Measurements from ENCODE around the gene SULT1B1.

The SULT1B1 gene

DNA sequence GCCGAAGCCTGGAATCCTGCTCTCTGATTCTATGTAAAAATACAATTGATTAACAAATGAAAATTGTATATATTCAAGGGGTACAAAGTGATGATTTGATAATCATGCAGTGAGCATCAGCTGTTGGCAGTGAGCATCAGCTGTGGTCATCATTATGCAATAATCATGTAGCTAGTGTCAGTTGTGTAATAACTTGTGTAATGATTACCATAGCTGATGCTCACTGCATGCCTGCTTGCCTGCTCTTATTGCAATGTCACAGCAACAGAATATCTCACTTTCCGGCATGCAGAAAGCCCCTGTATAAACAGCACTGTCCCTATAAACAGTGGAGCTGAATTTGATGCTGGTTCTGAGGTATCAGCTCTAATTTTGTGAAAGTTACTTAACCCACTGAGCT is 46.8 kb downstream of the SULT1B1 start:
- DNase-seq: no peak
- Histone ChIP-seq H3K4me1 (ENCODE audit: control insufficient read depth, insufficient read depth, low read length, poor library complexity, severe bottlenecking) (no peaks in the 10 kb centered on the region), H3K27me3 (replicated peaks; ENCODE audit: control insufficient read depth, insufficient read depth, low read length, poor library complexity, severe bottlenecking) (no peaks in the 10 kb centered on the region), H3K36me3 (ENCODE audit: control insufficient read depth, insufficient read depth, low read length) (no peaks in the 10 kb centered on the region), H3K4me3 (ENCODE audit: insufficient read depth, low read depth, low read length, poor library complexity, severe bottlenecking) (no peak overlapping the region), H3K27ac (ENCODE audit: insufficient read depth, low read length, poor library complexity, severe bottlenecking) (no peak overlapping the region), H3K9me3 (ENCODE audit: control insufficient read depth, low read length) (no peaks in the 10 kb centered on the region)

DNA sequence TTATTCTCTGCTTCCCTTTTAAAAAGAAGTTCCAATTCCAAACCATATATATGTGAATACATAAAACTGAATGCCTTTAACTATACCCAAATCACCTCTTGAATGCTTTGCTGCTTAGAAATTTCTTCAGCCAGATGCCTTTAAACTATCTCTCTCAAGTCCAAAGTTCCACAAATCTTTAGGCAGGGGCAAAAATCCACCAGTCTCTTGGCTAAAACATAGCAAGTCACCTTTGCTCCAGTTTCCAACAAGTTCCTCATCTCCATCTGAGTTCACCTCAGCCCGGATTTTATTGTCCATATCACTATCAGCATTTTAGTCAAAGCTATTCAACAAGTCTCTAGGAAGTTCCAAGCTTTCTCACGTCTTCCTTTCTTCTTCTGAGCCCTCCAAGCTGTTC is 49.8 kb downstream of the SULT1B1 start:
- H3K27me3 ChIP-seq (replicated peaks; ENCODE audit: control insufficient read depth, insufficient read depth, low read length, poor library complexity, severe bottlenecking): no peaks in the 10 kb centered on the region
- H3K9me3 ChIP-seq (ENCODE audit: control insufficient read depth, low read length): no peaks in the 10 kb centered on the region
- no peaks in the 10 kb centered on the region for H3K36me3 ChIP-seq (ENCODE audit: control insufficient read depth, insufficient read depth, low read length)
- no peak overlapping the region for H3K4me3 ChIP-seq (ENCODE audit: insufficient read depth, low read depth, low read length, poor library complexity, severe bottlenecking)
- no peak overlapping the region for H3K27ac ChIP-seq (ENCODE audit: insufficient read depth, low read length, poor library complexity, severe bottlenecking)
- H3K4me1 ChIP-seq (ENCODE audit: control insufficient read depth, insufficient read depth, low read length, poor library complexity, severe bottlenecking): no peaks in the 10 kb centered on the region
- no peak for DNase-seq

DNA sequence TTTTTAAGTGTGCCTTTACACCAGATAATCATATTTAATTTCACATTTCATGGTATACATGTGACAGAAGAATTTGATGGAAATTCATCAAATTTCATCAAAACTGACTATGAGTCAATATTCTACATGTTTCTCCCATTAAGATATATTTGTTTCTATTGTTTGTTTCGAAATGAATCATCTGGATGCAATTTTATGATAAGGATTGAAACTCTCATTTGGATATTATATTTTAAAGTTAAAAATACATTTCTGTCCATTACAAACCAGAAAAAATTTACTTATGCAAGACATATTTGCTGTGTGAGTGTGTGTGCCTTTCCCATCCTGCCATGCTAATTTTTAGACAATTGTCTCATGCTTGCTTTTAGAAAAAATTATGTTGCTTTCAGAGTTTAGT is 52.2 kb downstream of the SULT1B1 start:
- no peak for DNase-seq
- H3K4me3 ChIP-seq (ENCODE audit: insufficient read depth, low read depth, low read length, poor library complexity, severe bottlenecking): no peak overlapping the region
- no peak overlapping the region for H3K27ac ChIP-seq (ENCODE audit: insufficient read depth, low read length, poor library complexity, severe bottlenecking)

DNA sequence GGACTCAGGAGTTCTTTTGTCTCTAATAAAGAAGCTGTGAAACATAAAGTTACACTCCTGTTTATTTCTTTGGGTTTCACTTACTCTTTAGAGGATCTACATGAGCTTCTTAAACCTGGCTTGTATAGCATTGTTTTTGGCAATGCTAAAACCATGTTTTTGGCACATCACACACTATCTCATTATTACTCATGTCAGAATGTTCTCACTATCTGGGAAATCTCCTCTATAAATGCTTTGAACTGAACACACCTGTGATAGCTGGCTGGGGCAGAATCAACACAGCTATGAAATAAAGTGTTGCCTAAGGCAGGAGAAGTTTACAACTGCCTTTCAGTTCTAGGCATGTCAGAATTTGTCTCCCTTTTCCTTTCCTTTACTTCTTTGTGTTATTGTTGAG is 52.6 kb downstream of the SULT1B1 start:
- DNase-seq: no peak
- no peak overlapping the region for H3K4me3 ChIP-seq (ENCODE audit: insufficient read depth, low read depth, low read length, poor library complexity, severe bottlenecking)
- H3K36me3 ChIP-seq (ENCODE audit: control insufficient read depth, insufficient read depth, low read length): no peaks in the 10 kb centered on the region
- H3K27me3 ChIP-seq (replicated peaks; ENCODE audit: control insufficient read depth, insufficient read depth, low read length, poor library complexity, severe bottlenecking): no peaks in the 10 kb centered on the region
- no peak overlapping the region for H3K27ac ChIP-seq (ENCODE audit: insufficient read depth, low read length, poor library complexity, severe bottlenecking)
- no peaks in the 10 kb centered on the region for H3K9me3 ChIP-seq (ENCODE audit: control insufficient read depth, low read length)
- H3K4me1 ChIP-seq (ENCODE audit: control insufficient read depth, insufficient read depth, low read length, poor library complexity, severe bottlenecking): no peaks in the 10 kb centered on the region

More for the DNA sequence above, 52.2 kb downstream of the SULT1B1 start:
- Histone ChIP-seq H3K4me1 (ENCODE audit: control insufficient read depth, insufficient read depth, low read length, poor library complexity, severe bottlenecking) (no peaks in the 10 kb centered on the region), H3K27me3 (replicated peaks; ENCODE audit: control insufficient read depth, insufficient read depth, low read length, poor library complexity, severe bottlenecking) (no peaks in the 10 kb centered on the region), H3K36me3 (ENCODE audit: control insufficient read depth, insufficient read depth, low read length) (no peaks in the 10 kb centered on the region), H3K9me3 (ENCODE audit: control insufficient read depth, low read length) (no peaks in the 10 kb centered on the region)

DNA sequence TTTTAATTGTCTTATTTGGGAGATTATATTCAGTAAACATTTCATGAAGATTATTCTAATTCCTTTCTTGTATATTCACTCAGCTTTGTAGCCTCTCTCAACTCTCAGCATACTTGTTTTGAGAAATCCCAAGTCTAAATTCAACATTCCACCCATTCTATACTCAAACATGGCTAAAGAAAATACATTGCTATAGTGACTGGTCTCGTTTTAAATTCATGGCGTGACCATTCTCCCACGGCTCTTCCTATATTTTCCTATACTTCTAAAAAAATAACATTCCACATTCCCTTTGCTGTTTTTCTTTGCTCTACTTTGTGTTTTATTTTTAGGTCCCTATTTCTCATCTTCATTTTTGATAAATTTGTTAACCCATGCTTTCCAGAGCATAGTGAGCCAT is 58.2 kb downstream of the SULT1B1 start:
- no peak for DNase-seq
- H3K4me3 ChIP-seq (ENCODE audit: insufficient read depth, low read depth, low read length, poor library complexity, severe bottlenecking): no peak overlapping the region
- no peak overlapping the region for H3K27ac ChIP-seq (ENCODE audit: insufficient read depth, low read length, poor library complexity, severe bottlenecking)
- no peaks in the 10 kb centered on the region for H3K9me3 ChIP-seq (ENCODE audit: control insufficient read depth, low read length)
- no peaks in the 10 kb centered on the region for H3K36me3 ChIP-seq (ENCODE audit: control insufficient read depth, insufficient read depth, low read length)
- H3K27me3 ChIP-seq (replicated peaks; ENCODE audit: control insufficient read depth, insufficient read depth, low read length, poor library complexity, severe bottlenecking): no peaks in the 10 kb centered on the region
- no peaks in the 10 kb centered on the region for H3K4me1 ChIP-seq (ENCODE audit: control insufficient read depth, insufficient read depth, low read length, poor library complexity, severe bottlenecking)

DNA sequence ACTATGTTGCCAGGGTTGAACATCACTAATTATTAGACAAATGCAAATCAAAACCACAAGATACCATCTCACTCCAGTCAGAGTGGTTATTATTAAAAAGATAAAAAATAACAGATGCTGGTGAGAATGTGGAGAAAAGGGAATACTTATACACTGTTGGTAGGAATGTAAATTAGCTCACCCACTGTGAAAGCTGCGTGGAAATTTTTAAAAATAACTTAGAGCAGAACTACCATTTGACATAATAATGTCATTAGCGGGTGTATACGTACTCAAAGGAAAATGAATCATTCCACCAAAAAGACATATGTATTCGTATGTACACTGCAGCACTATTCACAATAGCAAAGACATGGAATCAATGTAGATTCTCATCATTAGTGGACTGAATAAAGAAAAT is 58.7 kb downstream of the SULT1B1 start:
- DNase-seq: no peak
- Histone ChIP-seq H3K4me1 (ENCODE audit: control insufficient read depth, insufficient read depth, low read length, poor library complexity, severe bottlenecking) (no peaks in the 10 kb centered on the region), H3K4me3 (ENCODE audit: insufficient read depth, low read depth, low read length, poor library complexity, severe bottlenecking) (no peak overlapping the region), H3K27ac (ENCODE audit: insufficient read depth, low read length, poor library complexity, severe bottlenecking) (no peak overlapping the region), H3K27me3 (replicated peaks; ENCODE audit: control insufficient read depth, insufficient read depth, low read length, poor library complexity, severe bottlenecking) (no peaks in the 10 kb centered on the region), H3K36me3 (ENCODE audit: control insufficient read depth, insufficient read depth, low read length) (no peaks in the 10 kb centered on the region), H3K9me3 (ENCODE audit: control insufficient read depth, low read length) (no peaks in the 10 kb centered on the region)

DNA sequence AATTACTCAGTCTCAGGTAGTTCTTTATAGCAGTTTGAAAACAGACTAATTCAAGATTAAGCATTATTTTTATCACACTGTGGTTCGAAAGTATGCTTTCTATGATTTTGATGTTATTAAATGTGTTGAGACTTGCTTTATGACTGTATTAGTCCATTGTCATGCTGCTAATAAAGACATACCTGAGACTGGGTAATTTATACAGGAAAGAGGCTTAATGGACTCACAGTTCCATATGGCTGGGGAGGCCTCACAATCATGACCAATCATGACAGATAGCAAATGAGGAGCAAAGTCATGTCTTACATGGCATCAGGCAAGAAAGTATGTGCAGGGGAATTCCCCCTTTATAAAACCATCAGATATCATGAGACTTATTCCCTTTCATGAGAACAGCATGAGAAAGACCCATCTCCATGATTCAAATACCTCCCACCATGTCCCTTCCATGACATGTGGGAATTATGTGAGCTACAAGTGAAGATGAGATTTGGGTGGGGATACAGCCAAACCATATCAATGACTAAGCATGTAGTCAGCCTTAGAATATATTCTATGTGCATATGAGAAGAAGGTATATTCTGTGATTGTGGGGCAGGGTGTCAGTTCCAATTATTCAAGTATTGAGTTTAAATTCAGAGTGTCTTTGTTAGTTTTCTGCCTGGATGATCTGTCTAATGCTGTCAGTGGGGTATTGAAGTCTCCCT is 62.7 kb downstream of the SULT1B1 start:
- H3K4me3 ChIP-seq (ENCODE audit: insufficient read depth, low read depth, low read length, poor library complexity, severe bottlenecking): no peak overlapping the region
- no peaks in the 10 kb centered on the region for H3K9me3 ChIP-seq (ENCODE audit: control insufficient read depth, low read length)
- no peaks in the 10 kb centered on the region for H3K4me1 ChIP-seq (ENCODE audit: control insufficient read depth, insufficient read depth, low read length, poor library complexity, severe bottlenecking)
- no peaks in the 10 kb centered on the region for H3K36me3 ChIP-seq (ENCODE audit: control insufficient read depth, insufficient read depth, low read length)
- no peak overlapping the region for H3K27ac ChIP-seq (ENCODE audit: insufficient read depth, low read length, poor library complexity, severe bottlenecking)
- no peak for DNase-seq
- H3K27me3 ChIP-seq (replicated peaks; ENCODE audit: control insufficient read depth, insufficient read depth, low read length, poor library complexity, severe bottlenecking): no peaks in the 10 kb centered on the region

DNA sequence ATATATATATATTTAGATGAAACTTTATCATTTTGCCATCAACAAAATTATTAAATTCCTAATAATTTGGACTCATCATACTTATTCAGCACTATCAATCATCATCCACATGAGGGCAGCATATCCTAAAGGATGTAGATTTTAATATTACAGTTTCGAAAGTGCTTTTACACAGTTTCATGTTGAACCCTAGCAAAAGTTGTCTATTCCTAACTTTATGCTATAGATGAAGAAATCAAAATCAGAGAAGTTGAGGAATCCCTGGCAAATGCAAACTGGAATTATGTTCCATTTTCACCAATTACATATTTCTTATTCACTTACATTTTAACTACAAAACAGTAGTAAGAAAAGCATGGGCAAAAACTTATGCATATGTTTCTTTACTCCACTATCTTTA is 70.8 kb downstream of the SULT1B1 start:
- H3K27ac ChIP-seq (ENCODE audit: insufficient read depth, low read length, poor library complexity, severe bottlenecking): no peak overlapping the region
- no peaks in the 10 kb centered on the region for H3K27me3 ChIP-seq (replicated peaks; ENCODE audit: control insufficient read depth, insufficient read depth, low read length, poor library complexity, severe bottlenecking)
- H3K4me1 ChIP-seq (ENCODE audit: control insufficient read depth, insufficient read depth, low read length, poor library complexity, severe bottlenecking): no peaks in the 10 kb centered on the region
- no peaks in the 10 kb centered on the region for H3K36me3 ChIP-seq (ENCODE audit: control insufficient read depth, insufficient read depth, low read length)
- no peak for DNase-seq
- H3K4me3 ChIP-seq (ENCODE audit: insufficient read depth, low read depth, low read length, poor library complexity, severe bottlenecking): no peak overlapping the region
- no peaks in the 10 kb centered on the region for H3K9me3 ChIP-seq (ENCODE audit: control insufficient read depth, low read length)

DNA sequence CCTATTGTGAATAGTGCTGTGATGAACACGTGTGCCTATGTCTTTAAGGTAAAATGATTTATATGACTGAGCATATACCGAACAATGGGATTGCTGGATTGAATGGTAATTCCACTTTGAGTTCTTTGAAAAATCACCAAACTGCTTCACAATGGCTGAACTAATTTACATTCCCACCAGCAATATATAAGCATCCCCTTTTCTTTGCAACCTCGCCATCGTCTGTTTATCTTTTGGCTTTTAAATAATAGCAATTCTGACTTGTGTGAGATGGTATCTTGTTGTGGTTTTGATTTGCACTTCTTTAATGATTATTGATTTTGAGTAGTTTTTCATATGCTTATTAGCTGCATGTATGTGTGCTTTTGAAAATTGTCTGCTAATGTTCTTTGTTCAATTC is 75.6 kb downstream of the SULT1B1 start:
- Histone ChIP-seq H3K9me3 (ENCODE audit: control insufficient read depth, low read length) (no peaks in the 10 kb centered on the region), H3K4me3 (ENCODE audit: insufficient read depth, low read depth, low read length, poor library complexity, severe bottlenecking) (no peak overlapping the region), H3K27ac (ENCODE audit: insufficient read depth, low read length, poor library complexity, severe bottlenecking) (no peak overlapping the region), H3K36me3 (ENCODE audit: control insufficient read depth, insufficient read depth, low read length) (no peaks in the 10 kb centered on the region), H3K4me1 (ENCODE audit: control insufficient read depth, insufficient read depth, low read length, poor library complexity, severe bottlenecking) (no peaks in the 10 kb centered on the region), H3K27me3 (replicated peaks; ENCODE audit: control insufficient read depth, insufficient read depth, low read length, poor library complexity, severe bottlenecking) (no peaks in the 10 kb centered on the region)
- no peak for DNase-seq
